WTC11 (cell line): ENCODE results near the gene TMPRSS6. TPM values are rescaled to one million over a fixed set of nuclear protein-coding genes. Genes with fewer than 3 reads are reported as not detected.
A peak's percentile ranks its signal among the peaks of the same experiment; 100 is the strongest.

Source experiments
- ATAC-seq: fragments of 200-7000 bp; cut with Tn5 transposase; 2 replicates; pipeline ENCODE4 v1.10.0; 2021; ENCODE audit warnings: mild to moderate bottlenecking, moderate library complexity
- CTCF ChIA-PET: fragments of 300-600 bp; sonication (Branson Sonifier 250); formaldehyde crosslinking; loops from one replicate; lab custom pipeline; 2021; ENCODE audit warnings: antibody characterized with exemption; lab: Charles Lee
- POLR2A ChIA-PET: fragments of 350-600 bp; sonication (Branson Sonifier 250); formaldehyde crosslinking; loops from one replicate; lab custom pipeline; 2021; ENCODE audit warnings: antibody characterized with exemption; lab: Charles Lee
- DNase-seq: peaks from one replicate; pipeline ENCODE4 v3.0.0; 2021; ENCODE audit warnings: low spot score
- H3K27ac Mint-ChIP-seq: 2 replicates; pipeline ENCODE4 v1.8.0; 2021; ENCODE audit warnings: mixed read lengths
- H3K27me3 Mint-ChIP-seq: 2 replicates; pipeline ENCODE4 v1.8.0; 2021; ENCODE audit warnings: low read depth, mild to moderate bottlenecking, moderate library complexity, mixed read lengths
- H3K36me3 Mint-ChIP-seq: 2 replicates; pipeline ENCODE4 v1.8.0; 2021; ENCODE audit warnings: mixed read lengths
- H3K4me1 Mint-ChIP-seq: 2 replicates; pipeline ENCODE4 v1.8.0; 2022; ENCODE audit warnings: mixed read lengths
- H3K4me3 Mint-ChIP-seq: 2 replicates; pipeline ENCODE4 v1.8.0; 2021; ENCODE audit warnings: mild to moderate bottlenecking, moderate library complexity, mixed read lengths
- H3K9me3 Mint-ChIP-seq: 2 replicates; pipeline ENCODE4 v1.8.0; 2021; ENCODE audit warnings: mixed read lengths
- AFF4 ChIP-seq: sonication (generic); formaldehyde crosslinking; IDR thresholded peaks from 2 replicates; pipeline ENCODE4 v1.8.1; 2023; ENCODE audit warnings: mild to moderate bottlenecking, missing genetic modification reagents, borderline replicate concordance
- CBFB ChIP-seq: sonication (generic); formaldehyde crosslinking; IDR thresholded peaks from 2 replicates; pipeline ENCODE4 v1.8.1; 2022; ENCODE audit warnings: mild to moderate bottlenecking, low read depth, missing genetic modification reagents
- CTCF ChIP-seq: fragments of 200-600 bp; IDR thresholded peaks from 2 replicates; pipeline ENCODE4 v1.8.0; 2022; ENCODE audit warnings: antibody characterized with exemption
- ERG ChIP-seq: fragments of 250-450 bp; sonication (Bioruptor Pico); IDR thresholded peaks from 2 replicates; pipeline ENCODE4 v1.8.0; 2021; ENCODE audit warnings: mild to moderate bottlenecking
- GABPB1 ChIP-seq: sonication (generic); formaldehyde crosslinking; IDR thresholded peaks from 2 replicates; pipeline ENCODE4 v1.8.1; 2023; ENCODE audit warnings: mild to moderate bottlenecking, missing genetic modification reagents
- HMGXB4 ChIP-seq: sonication (generic); formaldehyde crosslinking; IDR thresholded peaks from 2 replicates; pipeline ENCODE4 v1.8.1; 2023; ENCODE audit warnings: mild to moderate bottlenecking, moderate library complexity, missing genetic modification reagents
- KAT7 ChIP-seq: sonication (generic); formaldehyde crosslinking; IDR thresholded peaks from 2 replicates; pipeline ENCODE4 v1.8.1; 2023; ENCODE audit warnings: missing genetic modification reagents, mild to moderate bottlenecking, borderline replicate concordance
- NR2C2 ChIP-seq: sonication (generic); formaldehyde crosslinking; IDR thresholded peaks from 2 replicates; pipeline ENCODE4 v1.8.0; 2022; ENCODE audit warnings: mild to moderate bottlenecking, missing genetic modification reagents
- OVOL2 ChIP-seq: fragments of 250-450 bp; sonication (Bioruptor Pico); IDR thresholded peaks from 2 replicates; pipeline ENCODE4 v1.9.0; 2021; ENCODE audit warnings: mild to moderate bottlenecking, borderline replicate concordance
- PRDM15 ChIP-seq: sonication (generic); formaldehyde crosslinking; IDR thresholded peaks from 2 replicates; pipeline ENCODE4 v1.8.0; 2022; ENCODE audit warnings: missing genetic modification reagents
- SOX15 ChIP-seq: fragments of 250-450 bp; sonication (Bioruptor Pico); IDR thresholded peaks from 2 replicates; pipeline ENCODE4 v1.9.0; 2021; ENCODE audit warnings: mild to moderate bottlenecking
- SP1 ChIP-seq: sonication (generic); formaldehyde crosslinking; conservative IDR thresholded peaks from 2 replicates; pipeline ENCODE4 v1.8.1; 2022; ENCODE audit warnings: missing genetic modification reagents
- TEAD4 ChIP-seq: sonication (generic); formaldehyde crosslinking; IDR thresholded peaks from 2 replicates; pipeline ENCODE4 v1.8.0; 2022; ENCODE audit warnings: mild to moderate bottlenecking, missing genetic modification reagents
- ZSCAN18 ChIP-seq: fragments of 250-450 bp; sonication (Bioruptor Pico); IDR thresholded peaks from 2 replicates; pipeline ENCODE4 v2.1.2; 2022; ENCODE audit warnings: mild to moderate bottlenecking, moderate library complexity
- total RNA-seq: library from RNA; stranded (reverse); gene quantifications from 3 replicates; pipeline ENCODE4 v1.2.3, GENCODE V29; 2021

Gene TMPRSS6
- total RNA-seq, 1 experiment from 2014 or later: 0.11 TPM

GRCh38 chr22:37045958-37046357 is 63.6 kb downstream of the TMPRSS6 start:
- no peaks in the 10 kb centered on the region for H3K36me3 Mint-ChIP-seq
- ATAC-seq: peak; percentile 61
- no peak for DNase-seq

GRCh38 chr22:37044634-37045625 is 64.6 kb downstream of the TMPRSS6 start:
- CTCF ChIA-PET: interaction anchor here (0.6 to 3.2 kb wide), 18 partner anchors 14 to 716 kb away, joined by 3 to 21 read pairs (median 4); partner anchors contain the start of genes IL2RB and TST
- Mint-ChIP-seq H3K27ac (no peak overlapping the region), H3K36me3 (no peaks in the 10 kb centered on the region), H3K4me3 (no peak overlapping the region), H3K9me3 (no peaks in the 10 kb centered on the region), H3K4me1 (peaks cover 10% of the 10 kb centered on the region), H3K27me3 (peaks cover 12% of the 10 kb centered on the region)
- POLR2A ChIA-PET: interaction anchor here (0.6 to 0.7 kb wide), 2 partner anchors 210 to 1565 kb away, joined by 5 read pairs; no protein-coding TSS in a partner anchor
- no peak for DNase-seq
- ATAC-seq: no peak
- TF ChIP-seq PRDM15 (CRISPR knock-in tag): no peak
- TF ChIP-seq SOX15 (CRISPR knock-in tag): no peak
- no peak for TF ChIP-seq ZSCAN18 (CRISPR knock-in tag)
- TF ChIP-seq GABPB1 (CRISPR knock-in tag): peak; percentile 71; the same call in 1 of the 2 replicates
- TF ChIP-seq SP1: no peak
- no peak for TF ChIP-seq ERG (CRISPR knock-in tag)

More at GRCh38 chr22:37045958-37046357, 63.6 kb downstream of the TMPRSS6 start:
- Mint-ChIP-seq H3K9me3 (no peaks in the 10 kb centered on the region), H3K4me3 (no peak overlapping the region), H3K27ac (no peak overlapping the region), H3K27me3 (peaks cover 15% of the 10 kb centered on the region), H3K4me1 (peaks cover 10% of the 10 kb centered on the region)
- peak; percentile 40; the same call in 1 of the 2 replicates for TF ChIP-seq CTCF
- TF ChIP-seq OVOL2: no peak
- ChIA-PET CTCF (interaction anchor here (0.6 to 3.2 kb wide), 48 partner anchors 9 to 596 kb away, joined by 3 to 21 read pairs (median 4); partner anchors contain the start of genes IL2RB, MPST and TST), POLR2A (interaction anchor here (0.5 kb wide), 1 partner anchor 166 kb away, joined by 3 read pairs; no protein-coding TSS in a partner anchor)

- peaks cover 10% of the 10 kb centered on the region for H3K4me1 Mint-ChIP-seq
- no peak overlapping the region for H3K27ac Mint-ChIP-seq
- ChIA-PET CTCF (interaction anchor here (0.6 to 3.2 kb wide), 15 partner anchors 11 to 1376 kb away, joined by 3 to 21 read pairs (median 4); partner anchors contain the start of gene TST), POLR2A (no interaction called here)
- H3K36me3 Mint-ChIP-seq: no peaks in the 10 kb centered on the region
- peak; percentile 77 for ATAC-seq
- peak; percentile 50 for DNase-seq
- H3K9me3 Mint-ChIP-seq: no peaks in the 10 kb centered on the region
- peaks cover 11% of the 10 kb centered on the region for H3K27me3 Mint-ChIP-seq
- no peak overlapping the region for H3K4me3 Mint-ChIP-seq
- TF ChIP-seq HMGXB4 (CRISPR knock-in tag): no peak
- TF ChIP-seq AFF4 (CRISPR knock-in tag): no peak
- no peak for TF ChIP-seq KAT7
- no peak for TF ChIP-seq CBFB (CRISPR knock-in tag)
- TF ChIP-seq NR2C2 (CRISPR knock-in tag): no peak
- TF ChIP-seq TEAD4: no peak
These were observed 65.5 kb downstream of the TMPRSS6 start for GRCh38 chr22:37043828-37044538.
